HK-2 (cell line): ENCODE results near the gene ARG2.
A peak's percentile ranks its signal among the peaks of the same experiment; 100 is the strongest.

Experiments
- DNase-seq: peaks from one replicate; pipeline ENCODE4 v3.0.0-alpha.2; 2018; ENCODE audit not compliant: unreplicated experiment

ARG2 gene

GRCh38 chr14:67619446-67620216 lies at the start of gene ARG2:
Gene ARG2, plus strand, starts transcription at chr14:67619920. Its CDS starts 58 bp downstream, at chr14:67619978.
- peak; percentile 98 for DNase-seq

- no peak for DNase-seq
These were observed 49.3 kb upstream of the ARG2 start for GRCh38 chr14:67570453-67570852.

GRCh38 chr14:67571275-67571990 lies 48.3 kb upstream of the ARG2 start:
- DNase-seq: peak; percentile 61

GRCh38 chr14:67571991-67572323 lies 47.8 kb upstream of the ARG2 start:
- DNase-seq: no peak

GRCh38 chr14:67572608-67573007 lies 47.1 kb upstream of the ARG2 start:
- no peak for DNase-seq

- no peak for DNase-seq
These were observed 46.3 kb upstream of the ARG2 start for GRCh38 chr14:67573228-67574010.

- DNase-seq: no peak
These were observed 45.6 kb upstream of the ARG2 start for GRCh38 chr14:67574156-67574555.

GRCh38 chr14:67574806-67575205 lies 44.9 kb upstream of the ARG2 start:
- DNase-seq: no peak

- no peak for DNase-seq
These were observed 44.0 kb upstream of the ARG2 start for GRCh38 chr14:67575684-67576083.

- DNase-seq: no peak
These were observed 43.3 kb upstream of the ARG2 start for GRCh38 chr14:67576216-67576955.

- DNase-seq: no peak
These were observed 42.4 kb upstream of the ARG2 start for GRCh38 chr14:67577181-67577808.

GRCh38 chr14:67577909-67578749 lies 41.6 kb upstream of the ARG2 start:
- DNase-seq: no peak

GRCh38 chr14:67579040-67579439 lies 40.7 kb upstream of the ARG2 start:
- DNase-seq: no peak

GRCh38 chr14:67579636-67580035 lies 40.1 kb upstream of the ARG2 start:
- DNase-seq: no peak

GRCh38 chr14:67580336-67581171 lies 39.2 kb upstream of the ARG2 start:
- DNase-seq: no peak

GRCh38 chr14:67581643-67582042 lies 38.1 kb upstream of the ARG2 start:
- no peak for DNase-seq

- no peak for DNase-seq
These were observed 37.7 kb upstream of the ARG2 start for GRCh38 chr14:67582061-67582460.

- DNase-seq: peak; percentile 24
These were observed 35.7 kb upstream of the ARG2 start for GRCh38 chr14:67583711-67584644.
